Measurements from ENCODE around the gene PHTF1.
"Not testable (repeated sequence)": the region's sequence is repeated elsewhere in the genome, so short reads cannot be mapped to it uniquely, and the experiment has no call there.

Gene PHTF1

DNA sequence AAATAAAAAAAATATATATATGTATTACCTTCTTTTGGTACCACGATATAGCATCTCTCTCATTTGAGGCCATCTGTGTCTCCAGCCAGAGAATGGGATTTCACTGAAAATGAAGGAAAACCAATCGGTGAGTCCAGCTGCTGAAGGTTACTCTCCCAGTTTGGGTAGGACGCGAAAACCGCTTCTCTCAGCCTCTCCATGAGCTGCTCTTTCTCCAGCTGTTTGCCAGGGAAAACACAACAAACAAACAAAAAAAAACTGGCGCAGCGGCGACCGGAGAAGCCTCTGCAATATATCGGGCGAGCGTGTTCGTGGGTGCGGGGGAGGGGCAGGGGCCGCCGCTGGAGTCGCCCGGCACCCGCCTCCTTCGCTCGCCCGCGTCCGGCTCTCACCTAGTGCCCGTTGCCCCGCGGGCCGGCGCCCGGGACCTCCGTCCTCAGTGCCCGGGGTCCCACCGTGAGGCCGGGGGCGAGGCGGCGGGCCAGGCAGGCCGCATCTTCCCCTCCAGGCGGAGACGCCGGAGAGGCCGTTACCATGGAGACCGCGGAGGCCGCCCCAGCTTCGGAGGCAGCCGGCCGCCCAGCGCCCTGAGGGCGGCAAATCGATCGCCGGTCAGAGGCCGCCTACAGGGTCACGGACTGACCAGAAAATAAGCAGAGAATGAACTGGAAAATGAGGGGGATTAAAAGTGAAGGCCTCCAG is 504 bp downstream of the PHTF1 start:
- Histone ChIP-seq H3K27ac (ENCODE audit: low read depth in 2 of 2, low read length in 2 of 2) (peak overlapping the region; percentile 91 to 93), H3K4me1 (ENCODE audit: control insufficient read depth in 2 of 2, insufficient read depth in 2 of 2, low read length in 2 of 2) (peaks cover 3 to 6% of the 10 kb centered on the region in 2 donors), H3K36me3 (ENCODE audit: control insufficient read depth in 2 of 2, insufficient read depth in 2 of 2, low read length in 2 of 2) (peaks cover 0 to 4% of the 10 kb centered on the region in 2 donors), H3K27me3 (ENCODE audit: control insufficient read depth in 2 of 2, insufficient read depth in 2 of 2, low read length in 2 of 2) (no peaks in the 10 kb centered on the region), H3K9me3 (ENCODE audit: control insufficient read depth in 2 of 2, low read length in 2 of 2) (no peaks in the 10 kb centered on the region), H3K4me3 (ENCODE audit: low read length in 2 of 2) (peak overlapping the region; percentile 80 to 95), H3K9ac (ENCODE audit: low read depth in 1 of 2, low read length in 2 of 2) (peak overlapping the region; percentile 90 to 95)

DNA sequence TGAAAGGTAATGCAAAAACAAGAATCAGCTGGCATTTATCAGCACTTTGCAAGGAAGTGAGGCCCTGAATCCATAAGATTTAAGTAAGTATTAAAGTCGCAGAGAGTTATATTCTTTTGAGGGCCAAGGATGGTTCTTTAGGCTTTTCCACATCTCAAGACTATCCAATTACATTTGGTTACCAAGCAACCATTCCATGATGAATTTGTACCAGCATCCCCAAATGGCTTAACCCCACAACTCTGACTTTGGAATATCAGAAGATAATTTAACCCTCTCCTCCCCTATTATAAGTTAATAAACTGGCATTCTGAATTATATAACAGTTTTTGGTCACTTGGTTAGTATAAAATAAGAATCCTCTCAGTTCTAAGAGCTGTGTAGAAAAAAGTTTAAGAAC is 2.8 kb downstream of the PHTF1 start:
- Histone ChIP-seq H3K4me1 (ENCODE audit: control insufficient read depth in 2 of 2, insufficient read depth in 2 of 2, low read length in 2 of 2) (peaks cover 3 to 6% of the 10 kb centered on the region in 2 donors), H3K27me3 (ENCODE audit: control insufficient read depth in 2 of 2, insufficient read depth in 2 of 2, low read length in 2 of 2) (no peaks in the 10 kb centered on the region), H3K9me3 (ENCODE audit: control insufficient read depth in 2 of 2, low read length in 2 of 2) (no peaks in the 10 kb centered on the region), H3K9ac (ENCODE audit: low read depth in 1 of 2, low read length in 2 of 2) (no peak overlapping the region), H3K4me3 (ENCODE audit: low read length in 2 of 2) (no peak overlapping the region), H3K27ac (ENCODE audit: low read depth in 2 of 2, low read length in 2 of 2) (no peak overlapping the region), H3K36me3 (ENCODE audit: control insufficient read depth in 2 of 2, insufficient read depth in 2 of 2, low read length in 2 of 2) (no peaks in the 10 kb centered on the region)

DNA sequence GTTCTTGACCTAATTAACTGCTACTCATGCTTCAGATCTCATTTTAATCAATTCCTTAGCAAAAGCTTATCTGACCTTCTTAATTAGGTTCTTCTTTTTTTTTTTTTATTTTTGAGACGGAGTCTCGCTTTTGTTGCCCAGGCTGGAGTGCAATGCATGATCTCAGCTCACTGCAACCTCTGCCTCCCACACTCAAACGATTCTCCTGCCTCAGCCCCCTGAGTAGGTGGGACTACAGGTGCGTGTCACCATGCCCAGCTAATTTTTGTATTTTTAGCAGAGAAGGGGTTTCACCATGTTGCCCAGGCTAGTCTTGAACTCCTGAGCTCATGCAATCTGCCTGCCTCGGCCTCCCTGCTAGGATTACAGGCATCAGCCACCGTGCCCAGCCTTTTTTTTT is 6.0 kb downstream of the PHTF1 start:
- not testable (repeated sequence) for H3K27me3 ChIP-seq (ENCODE audit: control insufficient read depth in 2 of 2, insufficient read depth in 2 of 2, low read length in 2 of 2); H3K27ac ChIP-seq (ENCODE audit: low read depth in 2 of 2, low read length in 2 of 2); H3K4me1 ChIP-seq (ENCODE audit: control insufficient read depth in 2 of 2, insufficient read depth in 2 of 2, low read length in 2 of 2); H3K9me3 ChIP-seq (ENCODE audit: control insufficient read depth in 2 of 2, low read length in 2 of 2); H3K9ac ChIP-seq (ENCODE audit: low read depth in 1 of 2, low read length in 2 of 2); H3K36me3 ChIP-seq (ENCODE audit: control insufficient read depth in 2 of 2, insufficient read depth in 2 of 2, low read length in 2 of 2); H3K4me3 ChIP-seq (ENCODE audit: low read length in 2 of 2)

DNA sequence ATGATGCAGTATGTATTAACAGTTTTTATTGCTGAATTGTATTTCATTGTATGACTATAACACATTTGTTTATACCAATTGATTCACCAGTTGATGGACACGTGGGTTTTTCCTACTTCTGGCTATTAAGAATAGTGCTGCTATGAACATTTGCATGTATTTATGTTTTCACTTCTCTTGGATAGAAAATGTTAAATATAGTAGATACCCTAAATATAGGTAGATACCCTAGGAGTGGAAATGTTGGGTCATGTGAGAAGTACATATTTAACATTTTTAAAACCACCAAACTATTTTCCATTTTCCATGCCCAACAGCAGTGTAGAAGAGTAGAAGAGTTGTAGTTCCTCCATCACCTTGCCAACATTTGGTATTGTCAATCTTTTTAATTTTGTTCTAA is 7.8 kb downstream of the PHTF1 start:
- Histone ChIP-seq H3K9ac (ENCODE audit: low read depth in 1 of 2, low read length in 2 of 2) (no peak overlapping the region), H3K27ac (ENCODE audit: low read depth in 2 of 2, low read length in 2 of 2) (no peak overlapping the region), H3K27me3 (ENCODE audit: control insufficient read depth in 2 of 2, insufficient read depth in 2 of 2, low read length in 2 of 2) (no peaks in the 10 kb centered on the region), H3K9me3 (ENCODE audit: control insufficient read depth in 2 of 2, low read length in 2 of 2) (no peaks in the 10 kb centered on the region), H3K4me1 (ENCODE audit: control insufficient read depth in 2 of 2, insufficient read depth in 2 of 2, low read length in 2 of 2) (no peaks in the 10 kb centered on the region), H3K4me3 (ENCODE audit: low read length in 2 of 2) (no peak overlapping the region), H3K36me3 (ENCODE audit: control insufficient read depth in 2 of 2, insufficient read depth in 2 of 2, low read length in 2 of 2) (peaks cover 2 to 3% of the 10 kb centered on the region in 2 donors)

DNA sequence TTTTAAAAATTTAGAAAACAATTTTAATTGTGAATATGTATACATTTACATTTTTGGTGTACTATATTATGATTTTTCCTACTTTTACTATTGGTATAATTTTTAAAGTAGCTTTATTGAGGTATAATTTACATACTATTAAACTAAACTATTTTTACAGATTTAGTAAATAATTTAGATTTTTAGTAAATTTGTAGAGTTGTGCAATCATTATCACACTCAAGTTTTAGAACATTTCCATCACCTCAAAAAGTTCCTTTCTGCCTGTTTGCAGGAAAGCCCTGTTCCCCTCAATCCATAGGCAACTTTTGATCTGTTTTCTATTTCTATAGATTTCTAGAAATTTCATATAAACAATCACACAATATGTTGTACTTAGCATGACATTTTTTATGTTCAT is 8.2 kb downstream of the PHTF1 start:
- H3K27ac ChIP-seq (ENCODE audit: low read depth in 2 of 2, low read length in 2 of 2), result no peak overlapping the region
- peaks cover 2 to 3% of the 10 kb centered on the region in 2 donors for H3K36me3 ChIP-seq (ENCODE audit: control insufficient read depth in 2 of 2, insufficient read depth in 2 of 2, low read length in 2 of 2)
- H3K27me3 ChIP-seq (ENCODE audit: control insufficient read depth in 2 of 2, insufficient read depth in 2 of 2, low read length in 2 of 2), result no peaks in the 10 kb centered on the region
- H3K4me3 ChIP-seq (ENCODE audit: low read length in 2 of 2), result no peak overlapping the region
- no peaks in the 10 kb centered on the region for H3K9me3 ChIP-seq (ENCODE audit: control insufficient read depth in 2 of 2, low read length in 2 of 2)
- no peaks in the 10 kb centered on the region for H3K4me1 ChIP-seq (ENCODE audit: control insufficient read depth in 2 of 2, insufficient read depth in 2 of 2, low read length in 2 of 2)
- H3K9ac ChIP-seq (ENCODE audit: low read depth in 1 of 2, low read length in 2 of 2), result no peak overlapping the region

DNA sequence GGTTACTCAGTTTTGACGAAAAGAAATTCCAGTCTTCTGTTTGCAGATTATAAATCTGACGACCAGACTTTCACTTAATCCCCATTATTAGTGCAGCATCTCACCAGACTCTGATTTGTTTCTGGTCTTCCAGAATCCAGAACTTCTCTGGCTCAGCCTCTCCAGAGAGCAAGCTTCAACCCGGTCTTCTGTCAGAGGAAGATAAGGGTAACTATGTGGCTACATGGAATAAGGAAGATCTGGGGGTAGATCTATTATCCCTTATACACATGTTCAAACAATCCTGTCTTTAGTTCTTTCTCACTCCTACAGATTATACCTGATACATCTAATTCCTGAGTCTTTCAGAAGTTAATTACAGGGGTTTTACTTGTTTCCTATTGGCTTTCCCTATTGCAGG is 9.9 kb downstream of the PHTF1 start:
- no peak overlapping the region for H3K9ac ChIP-seq (ENCODE audit: low read depth in 1 of 2, low read length in 2 of 2)
- no peak overlapping the region for H3K4me3 ChIP-seq (ENCODE audit: low read length in 2 of 2)
- H3K27me3 ChIP-seq (ENCODE audit: control insufficient read depth in 2 of 2, insufficient read depth in 2 of 2, low read length in 2 of 2), result no peaks in the 10 kb centered on the region
- peaks cover 2 to 3% of the 10 kb centered on the region in 2 donors for H3K36me3 ChIP-seq (ENCODE audit: control insufficient read depth in 2 of 2, insufficient read depth in 2 of 2, low read length in 2 of 2)
- no peak overlapping the region for H3K27ac ChIP-seq (ENCODE audit: low read depth in 2 of 2, low read length in 2 of 2)
- peaks cover 0 to 8% of the 10 kb centered on the region in 2 donors for H3K4me1 ChIP-seq (ENCODE audit: control insufficient read depth in 2 of 2, insufficient read depth in 2 of 2, low read length in 2 of 2)
- H3K9me3 ChIP-seq (ENCODE audit: control insufficient read depth in 2 of 2, low read length in 2 of 2), result no peaks in the 10 kb centered on the region

DNA sequence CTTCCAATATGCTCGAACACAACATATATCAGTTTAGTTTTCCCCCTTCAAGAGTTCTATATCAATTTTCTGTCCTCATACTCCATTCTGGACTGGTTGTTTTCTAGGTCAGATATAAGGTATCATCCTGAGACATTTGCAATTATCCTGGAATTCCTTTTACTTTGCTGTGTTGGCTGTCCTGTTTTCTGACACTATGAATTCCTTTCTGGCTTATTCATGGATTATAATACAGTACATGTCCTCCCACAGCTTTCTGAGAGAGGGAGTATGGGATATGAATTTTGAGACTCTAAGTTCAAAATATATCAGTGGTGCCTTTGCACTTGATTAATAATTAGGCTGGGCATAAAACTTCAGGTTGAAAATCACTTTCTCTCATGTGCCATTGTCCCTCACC is 11.9 kb downstream of the PHTF1 start:
- H3K9me3 ChIP-seq (ENCODE audit: control insufficient read depth in 2 of 2, low read length in 2 of 2), result no peaks in the 10 kb centered on the region
- no peaks in the 10 kb centered on the region for H3K27me3 ChIP-seq (ENCODE audit: control insufficient read depth in 2 of 2, insufficient read depth in 2 of 2, low read length in 2 of 2)
- H3K27ac ChIP-seq (ENCODE audit: low read depth in 2 of 2, low read length in 2 of 2), result no peak overlapping the region
- H3K4me1 ChIP-seq (ENCODE audit: control insufficient read depth in 2 of 2, insufficient read depth in 2 of 2, low read length in 2 of 2), result peaks cover 0 to 11% of the 10 kb centered on the region in 2 donors
- H3K36me3 ChIP-seq (ENCODE audit: control insufficient read depth in 2 of 2, insufficient read depth in 2 of 2, low read length in 2 of 2), result peaks cover 2 to 3% of the 10 kb centered on the region in 2 donors
- H3K9ac ChIP-seq (ENCODE audit: low read depth in 1 of 2, low read length in 2 of 2), result no peak overlapping the region
- no peak overlapping the region for H3K4me3 ChIP-seq (ENCODE audit: low read length in 2 of 2)

DNA sequence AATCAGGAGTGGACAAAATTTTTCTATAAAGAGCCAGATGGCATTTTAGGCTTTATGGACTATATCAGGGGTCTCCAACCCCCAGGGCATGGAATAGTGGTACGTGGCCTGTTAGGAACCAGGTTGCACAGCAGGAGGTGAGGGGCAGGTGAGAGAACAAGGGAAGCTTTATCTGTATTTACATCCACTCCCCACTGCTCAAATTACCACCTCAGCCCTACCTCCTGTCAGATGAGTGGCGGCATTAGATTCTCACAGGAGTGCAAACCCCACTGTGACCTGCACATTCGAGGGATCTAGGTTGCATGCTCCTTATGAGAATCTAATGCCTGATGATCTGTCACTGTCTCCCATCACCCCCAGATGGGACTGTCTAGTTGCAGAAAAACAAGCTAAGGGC is 13.9 kb downstream of the PHTF1 start:
- H3K9ac ChIP-seq (ENCODE audit: low read depth in 1 of 2, low read length in 2 of 2), result no peak overlapping the region
- no peaks in the 10 kb centered on the region for H3K27me3 ChIP-seq (ENCODE audit: control insufficient read depth in 2 of 2, insufficient read depth in 2 of 2, low read length in 2 of 2)
- H3K27ac ChIP-seq (ENCODE audit: low read depth in 2 of 2, low read length in 2 of 2), result no peak overlapping the region
- H3K4me1 ChIP-seq (ENCODE audit: control insufficient read depth in 2 of 2, insufficient read depth in 2 of 2, low read length in 2 of 2), result peaks cover 0 to 11% of the 10 kb centered on the region in 2 donors
- no peak overlapping the region for H3K4me3 ChIP-seq (ENCODE audit: low read length in 2 of 2)
- peaks cover 2 to 3% of the 10 kb centered on the region in 2 donors for H3K36me3 ChIP-seq (ENCODE audit: control insufficient read depth in 2 of 2, insufficient read depth in 2 of 2, low read length in 2 of 2)
- H3K9me3 ChIP-seq (ENCODE audit: control insufficient read depth in 2 of 2, low read length in 2 of 2), result no peaks in the 10 kb centered on the region

DNA sequence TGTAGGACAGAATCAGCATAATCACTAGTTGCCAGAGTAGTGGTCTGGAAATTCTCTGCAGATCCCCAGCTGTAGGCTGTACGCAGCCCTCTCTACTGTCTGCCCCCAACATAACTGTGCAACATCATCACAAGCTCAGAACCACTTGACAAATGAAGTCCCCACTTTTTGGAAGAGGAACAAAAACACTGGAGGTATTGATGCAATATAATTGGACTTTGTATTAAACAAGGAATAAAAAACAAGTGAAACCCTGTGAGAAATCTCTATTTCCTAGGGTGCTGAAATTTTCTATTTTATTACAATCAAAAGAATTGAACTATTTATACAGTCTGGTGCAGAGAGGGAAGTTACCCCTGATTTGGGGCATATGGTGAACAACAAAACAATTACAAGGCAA is 15.2 kb downstream of the PHTF1 start:
- H3K36me3 ChIP-seq (ENCODE audit: control insufficient read depth in 2 of 2, insufficient read depth in 2 of 2, low read length in 2 of 2), result peaks cover 0 to 2% of the 10 kb centered on the region in 2 donors
- peaks cover 0 to 11% of the 10 kb centered on the region in 2 donors for H3K4me1 ChIP-seq (ENCODE audit: control insufficient read depth in 2 of 2, insufficient read depth in 2 of 2, low read length in 2 of 2)
- H3K9me3 ChIP-seq (ENCODE audit: control insufficient read depth in 2 of 2, low read length in 2 of 2), result no peaks in the 10 kb centered on the region
- H3K27me3 ChIP-seq (ENCODE audit: control insufficient read depth in 2 of 2, insufficient read depth in 2 of 2, low read length in 2 of 2), result no peaks in the 10 kb centered on the region
- no peak overlapping the region for H3K4me3 ChIP-seq (ENCODE audit: low read length in 2 of 2)
- no peak overlapping the region for H3K27ac ChIP-seq (ENCODE audit: low read depth in 2 of 2, low read length in 2 of 2)
- no peak overlapping the region for H3K9ac ChIP-seq (ENCODE audit: low read depth in 1 of 2, low read length in 2 of 2)

DNA sequence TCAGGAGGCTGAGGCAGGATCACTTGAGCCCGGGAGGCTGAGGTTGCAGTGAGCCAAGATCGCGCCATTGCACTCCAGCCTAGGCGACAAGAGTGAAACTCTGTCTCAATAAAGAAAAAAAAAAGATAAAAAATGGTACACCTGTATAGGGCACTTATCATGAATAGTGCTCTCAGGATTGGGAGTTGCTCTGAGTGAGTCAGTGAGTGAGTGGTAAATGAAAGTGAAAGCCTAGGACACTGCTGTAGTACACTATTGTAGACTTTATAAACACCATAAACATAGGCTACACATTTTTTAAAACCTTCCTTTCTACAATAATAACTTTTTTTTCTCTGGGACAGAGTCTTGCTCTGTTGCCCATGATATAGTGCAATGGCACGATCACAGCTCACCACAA is 16.8 kb downstream of the PHTF1 start:
- H3K27me3 ChIP-seq (ENCODE audit: control insufficient read depth in 2 of 2, insufficient read depth in 2 of 2, low read length in 2 of 2), result no peaks in the 10 kb centered on the region
- H3K4me3 ChIP-seq (ENCODE audit: low read length in 2 of 2), result no peak overlapping the region
- H3K27ac ChIP-seq (ENCODE audit: low read depth in 2 of 2, low read length in 2 of 2), result no peak overlapping the region
- peaks cover 0 to 11% of the 10 kb centered on the region in 2 donors for H3K4me1 ChIP-seq (ENCODE audit: control insufficient read depth in 2 of 2, insufficient read depth in 2 of 2, low read length in 2 of 2)
- H3K9me3 ChIP-seq (ENCODE audit: control insufficient read depth in 2 of 2, low read length in 2 of 2), result no peaks in the 10 kb centered on the region
- no peak overlapping the region for H3K9ac ChIP-seq (ENCODE audit: low read depth in 1 of 2, low read length in 2 of 2)
- H3K36me3 ChIP-seq (ENCODE audit: control insufficient read depth in 2 of 2, insufficient read depth in 2 of 2, low read length in 2 of 2), result peaks cover 0 to 7% of the 10 kb centered on the region in 2 donors

All from mucosa of rectum (tissue), 2 donors.